OCI-LY7 (cell line): ENCODE results near the gene TEX36. TPM values are rescaled to one million over a fixed set of nuclear protein-coding genes. Genes with fewer than 3 reads are reported as not detected.
A peak's percentile ranks its signal among the peaks of the same experiment; 100 is the strongest.
"Not testable (repeated sequence)": the region's sequence is repeated elsewhere in the genome, so short reads cannot be mapped to it uniquely, and the experiment has no call there.

ENCODE experiments used
- BruUV-seq: library from RNA; stranded (reverse); fragments of 400-500 nt; replicated peaks from 2 replicates; lab custom pipeline; 2021; lab: Mats Ljungman, UMichigan
- CTCF ChIA-PET: fragments of 300-600 bp; sonication (Branson Sonifier 250); formaldehyde crosslinking; loops from one replicate; lab custom pipeline; 2022; ENCODE audit warnings: antibody characterized with exemption; ENCODE audit not compliant: unreplicated experiment; lab: Charles Lee
- POLR2A ChIA-PET: fragments of 300-600 bp; sonication (Branson Sonifier 250); formaldehyde crosslinking; loops from one replicate; lab custom pipeline; 2022; ENCODE audit warnings: antibody characterized with exemption; lab: Charles Lee
- DNase-seq: peaks from one replicate; pipeline ENCODE4 v3.0.0-alpha.2; 2015; ENCODE audit warnings: low spot score
- H2AFZ ChIP-seq: fragments of 200-600 bp; sonication (generic), shearing (Covaris generic); 2 replicates; pipeline ENCODE4 v1.6.1; 2014; ENCODE audit warnings: mild to moderate bottlenecking, antibody characterized with exemption, low read length, moderate library complexity
- H3K27ac ChIP-seq: fragments of 200-600 bp; sonication (generic); 2 replicates; pipeline ENCODE4 v1.5.1; 2014; ENCODE audit warnings: mixed run types, low read depth, mild to moderate bottlenecking, moderate library complexity, low read length, inconsistent platforms; ENCODE audit not compliant: poor library complexity, severe bottlenecking
- H3K36me3 ChIP-seq: fragments of 200-600 bp; sonication (generic); 2 replicates; pipeline ENCODE4 v1.6.1; 2014; ENCODE audit warnings: mild to moderate bottlenecking, antibody characterized with exemption, low read length, moderate library complexity, mixed read lengths; ENCODE audit not compliant: insufficient read depth
- H3K4me1 ChIP-seq: fragments of 200-600 bp; sonication (generic); 2 replicates; pipeline ENCODE4 v1.5.1; 2014; ENCODE audit warnings: mild to moderate bottlenecking, low read length; ENCODE audit not compliant: insufficient read depth, poor library complexity, severe bottlenecking
- H3K4me2 ChIP-seq: fragments of 200-600 bp; sonication (generic); 2 replicates; pipeline ENCODE4 v1.6.1; 2014; ENCODE audit warnings: mild to moderate bottlenecking, low read length
- H3K4me3 ChIP-seq: fragments of 200-600 bp; sonication (generic); 2 replicates; pipeline ENCODE4 v1.5.1; 2014; ENCODE audit warnings: mild to moderate bottlenecking, low read depth, low read length; ENCODE audit not compliant: poor library complexity, severe bottlenecking
- H3K79me2 ChIP-seq: fragments of 200-600 bp; sonication (generic); 2 replicates; pipeline ENCODE4 v1.6.1; 2016; ENCODE audit warnings: low read depth, mild to moderate bottlenecking, low read length, moderate library complexity, mixed read lengths; ENCODE audit not compliant: insufficient read depth
- H3K9me2 ChIP-seq: fragments of 200-600 bp; sonication (generic); 2 replicates; pipeline ENCODE4 v1.6.1; 2016; ENCODE audit warnings: mild to moderate bottlenecking, low read length, mixed read lengths; ENCODE audit not compliant: insufficient read depth
- H3K9me3 ChIP-seq: fragments of 200-600 bp; sonication (generic); 2 replicates; pipeline ENCODE4 v1.6.1; 2014; ENCODE audit warnings: mild to moderate bottlenecking, mixed run types, low read length, mixed read lengths
- H4K20me1 ChIP-seq: fragments of 200-600 bp; sonication (generic); 2 replicates; pipeline ENCODE4 v1.6.1; 2014; ENCODE audit warnings: mild to moderate bottlenecking, antibody characterized with exemption, low read length, moderate library complexity, mixed read lengths; ENCODE audit not compliant: insufficient read depth
- EZH2phosphoT487 ChIP-seq: fragments of 200-600 bp; sonication (generic); IDR thresholded peaks from 2 replicates; pipeline ENCODE4 v1.6.1; 2018; ENCODE audit warnings: low read depth, borderline replicate concordance, mild to moderate bottlenecking, mixed run types, antibody characterized with exemption, low read length, moderate library complexity, mixed read lengths
- intact Hi-C: fragments of 100-400 bp; cut with micrococcal nuclease; formaldehyde crosslinking; loops from one replicate; pipeline ENCODE4 v1.10.0; 2022; ENCODE audit not compliant: unreplicated experiment
- total RNA-seq, 2 experiments: library from RNA; depleted of rRNA in 1 of 2; stranded (reverse); fragments of >200 nt in 1 of 2; shearing (Covaris generic) in 1 of 2; gene quantifications; 2 replicates each; pipeline ENCODE4 v1.2.3, GENCODE V29; 2014 to 2022
- TF ChIP-seq, protein P1 (sequence below): fragments of 200-600 bp; sonication (generic); conservative IDR thresholded peaks from 2 replicates; pipeline ENCODE4 v1.5.1; 2014; ENCODE audit warnings: mild to moderate bottlenecking, antibody characterized with exemption, low read length, moderate library complexity, mixed read lengths

TEX36 gene
- total RNA-seq, 2 experiments from 2014 or later = not detected

DNA sequence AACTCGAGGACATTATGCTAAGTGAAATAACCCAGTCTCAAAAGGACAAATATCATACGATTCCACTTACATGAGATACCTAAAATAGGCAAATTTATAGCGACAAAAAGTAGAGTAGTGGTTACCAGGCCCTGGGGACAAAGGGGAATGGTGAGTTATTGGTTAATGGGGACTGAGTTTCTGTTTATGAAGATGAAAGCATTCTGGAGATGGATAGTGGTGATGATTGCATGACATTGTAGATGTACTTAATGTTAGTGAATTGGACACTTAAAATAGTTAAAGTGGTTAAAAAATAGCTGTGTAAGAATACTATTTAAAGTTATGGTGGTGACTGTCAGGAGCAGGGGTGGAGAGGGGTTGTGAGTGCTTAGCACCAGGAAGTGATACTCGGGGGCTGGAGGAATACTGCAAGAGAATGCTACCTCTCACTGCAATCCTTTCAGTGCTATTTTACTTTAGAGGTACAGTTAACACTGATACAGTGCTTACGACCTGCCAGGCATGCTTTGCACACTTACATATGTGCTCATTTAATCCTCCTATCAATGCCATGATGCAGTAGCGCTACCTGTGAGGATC is 16.7 kb upstream of the TEX36 start:
- intact Hi-C loops = no loop called here
- no peak for TF ChIP-seq EZH2phosphoT487
- TF ChIP-seq, protein P1, sequence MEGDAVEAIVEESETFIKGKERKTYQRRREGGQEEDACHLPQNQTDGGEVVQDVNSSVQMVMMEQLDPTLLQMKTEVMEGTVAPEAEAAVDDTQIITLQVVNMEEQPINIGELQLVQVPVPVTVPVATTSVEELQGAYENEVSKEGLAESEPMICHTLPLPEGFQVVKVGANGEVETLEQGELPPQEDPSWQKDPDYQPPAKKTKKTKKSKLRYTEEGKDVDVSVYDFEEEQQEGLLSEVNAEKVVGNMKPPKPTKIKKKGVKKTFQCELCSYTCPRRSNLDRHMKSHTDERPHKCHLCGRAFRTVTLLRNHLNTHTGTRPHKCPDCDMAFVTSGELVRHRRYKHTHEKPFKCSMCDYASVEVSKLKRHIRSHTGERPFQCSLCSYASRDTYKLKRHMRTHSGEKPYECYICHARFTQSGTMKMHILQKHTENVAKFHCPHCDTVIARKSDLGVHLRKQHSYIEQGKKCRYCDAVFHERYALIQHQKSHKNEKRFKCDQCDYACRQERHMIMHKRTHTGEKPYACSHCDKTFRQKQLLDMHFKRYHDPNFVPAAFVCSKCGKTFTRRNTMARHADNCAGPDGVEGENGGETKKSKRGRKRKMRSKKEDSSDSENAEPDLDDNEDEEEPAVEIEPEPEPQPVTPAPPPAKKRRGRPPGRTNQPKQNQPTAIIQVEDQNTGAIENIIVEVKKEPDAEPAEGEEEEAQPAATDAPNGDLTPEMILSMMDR = no peak
- peaks cover 7% of the 10 kb centered on the region for H3K4me1 ChIP-seq
- no peaks in the 10 kb centered on the region for H3K36me3 ChIP-seq
- no peaks in the 10 kb centered on the region for H3K9me2 ChIP-seq
- H3K27ac ChIP-seq = no peak overlapping the region
- no peak overlapping the region for H3K4me2 ChIP-seq
- ChIA-PET POLR2A (interaction anchor here (0.9 kb wide), 1 partner anchor 20 kb away, joined by 3 read pairs; the partner anchor contains the start of gene EDRF1), CTCF (no interaction called here)
- no peaks in the 10 kb centered on the region for H4K20me1 ChIP-seq
- BruUV-seq = no TSS peak
- H3K79me2 ChIP-seq = no peaks in the 10 kb centered on the region
- H2AFZ ChIP-seq = peak overlapping the region; percentile 11; the same call in 1 of the 2 replicates
- H3K9me3 ChIP-seq = no peaks in the 10 kb centered on the region
- H3K4me3 ChIP-seq = no peak overlapping the region
- no peak for DNase-seq

DNA sequence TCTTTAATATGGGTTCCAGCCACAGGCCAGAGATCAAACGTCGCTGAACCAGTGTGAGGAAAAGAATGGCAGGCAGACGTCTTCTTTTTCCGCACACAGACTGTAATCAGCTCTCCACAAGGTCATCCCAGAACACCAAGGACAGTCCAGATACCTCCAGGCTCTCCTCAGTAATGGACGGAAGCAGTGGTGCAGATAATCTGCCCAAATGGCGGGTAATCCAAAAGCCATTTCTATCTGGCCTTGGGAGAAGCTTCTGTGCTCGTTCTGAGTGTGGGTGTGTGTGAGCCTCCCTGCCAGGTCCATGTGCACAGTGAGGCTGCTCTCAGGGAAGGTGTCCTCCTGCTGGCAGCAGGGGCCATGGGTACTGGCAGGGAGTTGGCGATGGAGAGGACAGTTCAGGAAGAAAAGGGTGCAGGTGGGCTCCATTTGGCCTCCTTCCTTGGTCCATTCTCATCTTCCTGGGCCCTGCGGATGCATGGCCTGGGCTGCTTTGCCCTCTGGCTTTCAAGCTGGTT is 15.6 kb upstream of the TEX36 start:
- intact Hi-C loops = no loop called here
- TF ChIP-seq EZH2phosphoT487 = no peak
- TF ChIP-seq, protein P1 = no peak
- Histone ChIP-seq H3K79me2 (no peaks in the 10 kb centered on the region), H3K4me2 (no peak overlapping the region), H3K9me3 (no peaks in the 10 kb centered on the region), H2AFZ (no peak overlapping the region), H4K20me1 (no peaks in the 10 kb centered on the region), H3K27ac (no peak overlapping the region), H3K9me2 (no peaks in the 10 kb centered on the region), H3K4me1 (peaks cover 7% of the 10 kb centered on the region), H3K36me3 (no peaks in the 10 kb centered on the region), H3K4me3 (no peak overlapping the region)
- POLR2A ChIA-PET = interaction anchor here (0.5 kb wide), 1 partner anchor 909 kb away, joined by 3 read pairs; no protein-coding TSS in a partner anchor
- CTCF ChIA-PET = no interaction called here
- DNase-seq = no peak
- no TSS peak for BruUV-seq

DNA sequence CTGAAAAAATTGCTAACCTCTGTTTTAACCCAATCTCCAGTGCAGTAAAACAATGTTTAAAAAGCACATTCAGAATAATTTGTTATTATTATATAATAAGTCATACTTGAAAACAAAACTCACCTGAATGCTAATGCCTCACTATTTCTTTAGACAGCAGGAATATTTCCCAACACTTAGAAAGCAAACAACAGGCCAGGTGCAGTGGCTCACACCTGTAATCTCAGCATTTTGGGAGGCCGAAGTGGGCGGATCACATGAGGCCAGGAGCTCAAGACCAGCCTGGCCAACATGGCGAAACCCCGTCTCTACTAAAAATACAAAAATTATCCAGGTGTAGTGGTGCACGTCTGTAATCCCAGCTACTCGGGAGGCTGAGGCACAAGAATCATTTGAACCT is 13.9 kb upstream of the TEX36 start:
- BruUV-seq, H3K4me3 ChIP-seq, CTCF ChIA-PET, H3K36me3 ChIP-seq, H3K79me2 ChIP-seq, H2AFZ ChIP-seq, H3K4me2 ChIP-seq, DNase-seq, H4K20me1 ChIP-seq, H3K9me3 ChIP-seq, H3K27ac ChIP-seq, intact Hi-C loops, H3K9me2 ChIP-seq: not testable (repeated sequence)
- H3K4me1 ChIP-seq = peaks cover 20% of the 10 kb centered on the region
- POLR2A ChIA-PET = interaction anchor here (0.6 kb wide), 1 partner anchor 137 kb away, joined by 3 read pairs; no protein-coding TSS in a partner anchor
